HPDE6-E6E7 (cell line): ENCODE results near the gene UQCRC1.

Source experiments
- DNase-seq: peaks from one replicate; pipeline ENCODE4 v3.0.0; 2011; ENCODE audit warnings: missing footprints; ENCODE audit errors: extremely low spot score

Gene UQCRC1

DNA sequence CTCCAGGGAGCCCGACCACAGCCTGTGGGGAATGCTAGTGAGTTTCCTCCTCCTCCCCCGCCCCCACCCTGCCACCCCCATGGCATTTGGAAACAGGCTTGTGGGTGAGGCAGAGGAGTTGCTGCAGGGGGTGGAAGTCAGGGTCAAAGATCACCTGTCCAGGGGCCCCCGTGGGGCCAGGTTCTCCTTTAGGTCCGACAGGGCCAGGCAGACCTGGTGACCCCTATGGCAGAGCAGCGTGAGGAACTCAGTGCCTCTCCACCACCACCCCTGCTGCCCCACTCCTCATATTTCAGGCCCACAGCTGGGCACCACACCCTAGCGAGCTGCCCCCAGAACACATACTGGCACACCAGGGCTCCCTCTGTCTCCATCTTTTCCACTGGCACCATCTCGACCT is 36.9 kb downstream of the UQCRC1 start:
- no peak for DNase-seq

DNA sequence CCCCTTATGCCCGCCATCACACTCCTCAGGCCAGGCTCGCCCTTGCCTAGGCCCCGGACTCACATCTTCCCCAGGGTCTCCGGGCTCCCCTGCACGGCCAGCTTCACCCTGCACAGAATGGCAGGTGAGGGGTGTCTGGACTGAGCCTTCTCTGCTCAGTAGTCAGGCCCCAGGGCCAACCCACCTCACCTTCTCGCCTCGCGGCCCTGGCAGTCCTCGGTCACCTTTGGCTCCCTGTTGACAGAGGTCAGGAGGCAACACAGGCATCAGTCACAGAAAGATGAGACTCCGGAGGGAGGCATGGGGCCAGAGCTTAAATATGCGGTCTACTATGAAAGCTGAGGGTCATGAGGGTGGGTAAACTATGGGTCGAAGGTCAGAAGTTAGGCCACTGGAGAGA is 37.5 kb downstream of the UQCRC1 start:
- DNase-seq: no peak

DNA sequence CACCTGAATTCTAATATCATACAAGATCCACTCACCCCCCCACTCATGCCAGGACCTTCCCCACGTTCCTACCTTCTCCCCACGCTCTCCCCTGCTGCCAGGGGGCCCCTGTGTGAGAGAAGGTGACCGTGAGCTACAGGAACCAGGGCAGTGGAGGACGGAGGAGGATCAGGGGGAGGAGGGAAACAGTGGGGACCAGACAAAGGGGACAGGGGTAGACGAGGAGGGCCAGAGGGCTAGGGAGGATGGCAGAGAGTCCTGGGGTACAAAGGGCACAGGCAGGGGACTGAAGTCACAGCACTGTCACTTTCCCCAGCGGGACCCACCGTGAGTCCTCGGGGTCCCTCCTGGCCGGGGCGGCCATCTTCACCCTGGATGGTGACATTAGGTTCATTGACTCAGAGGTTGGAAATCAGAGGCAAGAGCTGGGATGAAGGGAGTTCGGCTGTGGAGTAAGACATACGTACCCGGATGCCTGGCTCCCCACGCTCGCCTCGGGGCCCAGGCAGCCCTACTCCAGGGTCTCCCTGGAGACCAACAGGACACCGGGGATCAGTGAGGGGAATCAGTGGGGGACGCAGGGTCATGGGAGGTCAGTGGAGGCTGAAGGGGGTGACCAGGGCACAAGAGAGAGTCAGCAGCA is 39.5 kb downstream of the UQCRC1 start:
- no peak for DNase-seq

GRCh38 chr3:48569400-48569799 is 40.0 kb downstream of the UQCRC1 start:
- DNase-seq: no peak

DNA sequence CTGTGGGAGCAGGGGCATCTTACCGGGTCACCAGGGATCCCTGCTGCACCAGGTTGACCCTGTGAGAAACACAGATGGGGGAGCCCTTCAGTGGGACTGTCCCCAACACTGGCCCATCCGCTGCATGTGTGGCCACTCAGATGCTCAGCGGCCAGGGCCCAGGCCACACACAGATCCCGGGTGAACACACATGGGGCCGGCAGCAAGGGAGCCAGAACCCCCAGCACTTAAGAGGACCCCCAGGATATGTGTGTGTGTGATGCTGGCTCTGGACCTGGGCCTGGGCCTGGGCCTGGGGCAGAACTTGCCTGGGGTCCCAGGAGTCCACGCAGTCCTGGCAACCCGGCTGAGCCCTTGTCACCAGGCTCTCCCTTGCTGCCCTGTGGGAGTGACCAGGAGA is 41.0 kb downstream of the UQCRC1 start:
- DNase-seq: no peak

GRCh38 chr3:48567500-48567899 is 41.9 kb downstream of the UQCRC1 start:
- DNase-seq: no peak

GRCh38 chr3:48567090-48567489 is 42.4 kb downstream of the UQCRC1 start:
- no peak for DNase-seq

DNA sequence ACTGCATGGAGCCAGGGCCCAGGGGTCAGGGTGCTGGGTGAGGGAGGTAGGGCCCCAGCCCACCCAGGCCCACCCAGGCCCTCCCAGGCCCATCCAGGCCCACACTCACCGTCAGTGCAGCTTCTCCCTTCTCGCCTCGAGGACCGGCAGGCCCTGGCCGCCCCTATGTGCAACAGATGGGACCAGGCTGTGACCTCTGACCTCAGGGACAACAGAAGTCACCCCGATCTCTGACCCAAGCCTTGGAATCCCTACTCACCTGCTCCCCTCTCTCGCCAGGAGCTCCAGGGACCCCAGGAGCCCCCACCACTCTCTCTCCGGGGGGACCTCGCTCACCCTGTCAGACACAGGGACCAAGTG is 43.1 kb downstream of the UQCRC1 start:
- no peak for DNase-seq

DNA sequence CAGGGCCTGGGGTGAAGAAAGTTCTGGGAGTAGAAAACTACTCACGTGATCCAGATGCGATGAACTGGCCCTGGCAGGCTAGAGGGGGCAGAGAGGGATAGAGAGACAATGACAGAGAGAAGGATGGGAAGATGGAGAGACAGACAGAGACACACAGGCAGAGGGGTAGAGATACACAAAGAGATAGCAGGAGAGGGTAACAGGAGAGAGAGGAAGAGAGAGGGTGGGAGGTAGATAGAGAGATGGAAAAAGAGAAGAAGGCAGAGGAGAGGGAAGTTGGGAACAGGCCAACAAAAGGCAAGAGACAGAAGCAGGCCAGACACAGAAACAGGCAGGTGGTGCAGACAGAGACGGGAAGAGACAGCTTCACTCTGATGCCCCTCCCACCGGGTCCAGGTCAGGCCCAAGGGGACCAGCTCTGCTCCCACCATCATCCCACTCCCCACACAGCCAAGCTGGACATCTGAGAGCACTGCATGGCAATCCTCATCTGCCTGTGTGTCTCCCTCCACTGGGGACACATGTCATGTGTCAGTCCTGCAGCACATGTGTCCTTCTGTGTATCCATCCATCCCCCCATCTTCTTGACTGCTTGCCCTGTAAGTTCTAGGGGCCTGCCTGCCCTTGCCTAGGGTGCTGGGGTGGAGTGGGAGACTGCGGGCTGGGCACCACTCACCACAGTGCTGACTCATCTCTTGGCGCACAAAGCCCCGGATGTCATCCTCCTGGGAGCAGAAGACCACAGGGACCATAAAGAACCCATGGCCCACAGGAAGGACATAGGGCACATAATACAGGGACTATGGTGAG is 43.6 kb downstream of the UQCRC1 start:
- peak; percentile 34 for DNase-seq

- DNase-seq: no peak
Observed at GRCh38 chr3:48565186-48565585, 44.3 kb downstream of the UQCRC1 start.

GRCh38 chr3:48564667-48565066 is 44.8 kb downstream of the UQCRC1 start:
- no peak for DNase-seq

DNA sequence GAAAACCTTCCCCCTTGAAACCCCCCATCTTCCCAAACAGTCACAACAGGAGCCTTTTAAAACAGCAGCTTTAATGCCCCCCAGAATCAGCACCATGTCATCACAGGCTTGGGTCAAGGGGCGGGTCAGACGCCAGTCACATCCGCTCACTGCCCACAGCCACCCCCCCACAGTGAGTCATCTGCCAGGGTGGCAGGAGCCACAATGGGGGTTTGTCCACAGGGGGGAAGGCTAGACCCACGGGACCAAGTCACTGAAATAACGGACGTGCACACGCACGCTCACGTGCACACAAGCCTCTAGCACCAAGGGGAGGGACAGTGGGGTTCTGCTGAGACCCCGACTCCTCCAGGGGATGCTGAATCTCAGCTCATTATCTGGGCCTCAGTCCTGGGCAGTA is 45.4 kb downstream of the UQCRC1 start:
- DNase-seq: no peak

- DNase-seq: no peak
Observed at GRCh38 chr3:48563382-48563918, 46.0 kb downstream of the UQCRC1 start, which contains the start of gene UCN2. Gene UCN2 (minus strand): TSS chr3:48563781. CDS start chr3:48563124, 657 bp downstream.

DNA sequence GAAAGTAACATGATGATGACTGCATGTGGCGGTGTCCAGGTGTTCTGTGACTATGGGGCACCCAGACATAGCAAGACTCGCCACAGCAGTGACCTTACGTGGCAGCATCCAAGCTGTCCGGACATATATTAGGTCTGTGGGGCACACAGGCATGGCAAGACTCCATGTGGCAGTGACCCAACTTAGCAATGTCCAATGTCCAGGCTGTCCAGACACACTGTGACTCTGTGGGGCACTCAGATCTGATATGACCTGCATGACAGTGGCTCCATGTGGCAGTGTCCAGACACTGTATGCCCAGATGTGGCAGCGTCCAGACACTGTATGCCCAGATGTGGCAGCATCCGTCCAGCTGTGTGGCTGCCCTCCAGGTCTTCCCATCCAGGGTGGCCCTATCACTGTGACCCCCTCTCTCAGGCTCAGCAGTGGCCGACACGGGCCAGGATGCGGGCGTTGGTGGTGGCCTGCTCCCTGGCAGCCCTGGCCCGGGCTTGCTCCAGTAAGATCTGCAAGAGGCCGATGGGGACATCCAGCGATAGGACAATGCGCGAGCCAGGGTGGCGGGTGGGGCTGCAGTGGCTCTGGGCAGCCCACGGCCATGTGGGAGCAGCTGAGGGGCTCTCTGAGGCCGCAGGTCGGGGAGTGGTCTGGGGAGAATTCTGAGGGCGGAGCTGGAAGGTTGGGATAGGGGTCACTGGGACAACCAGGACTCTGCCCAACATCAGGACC is 46.9 kb downstream of the UQCRC1 start:
- DNase-seq: no peak

DNA sequence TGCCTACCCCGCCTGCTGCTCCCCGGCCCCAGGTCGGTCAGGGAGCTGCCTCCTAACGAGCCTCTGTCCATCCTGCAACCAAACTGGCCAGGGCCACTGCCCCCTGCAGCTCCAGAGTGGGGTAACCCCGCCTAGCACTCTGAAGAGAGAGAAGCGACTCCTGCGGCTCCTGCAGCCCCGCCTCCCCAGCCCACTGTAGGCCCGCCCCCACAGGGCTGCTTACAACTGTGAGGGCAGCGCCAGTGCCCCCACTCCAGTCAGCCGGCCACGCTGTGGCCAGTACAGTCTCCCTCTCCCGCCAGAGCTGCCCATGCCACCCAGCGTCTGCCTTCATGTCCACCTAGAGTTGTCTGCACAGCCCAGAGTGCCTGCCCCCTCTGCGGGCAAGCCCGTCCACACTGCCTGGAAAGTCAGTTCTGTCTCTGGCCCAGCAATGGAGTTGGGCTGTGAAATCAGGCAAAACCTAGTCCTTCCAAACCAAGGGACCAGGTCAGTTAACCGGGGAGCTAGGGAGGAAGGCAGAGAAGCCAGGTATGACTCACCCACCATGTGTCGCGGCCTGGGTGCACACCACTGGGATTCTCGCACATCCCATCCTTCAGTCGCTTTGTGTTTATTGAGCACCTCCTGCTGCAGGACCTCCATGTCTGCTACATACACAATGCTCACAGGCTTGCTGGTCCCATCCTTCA is 48.3 kb downstream of the UQCRC1 start:
- no peak for DNase-seq

GRCh38 chr3:48560648-48561018 is 48.8 kb downstream of the UQCRC1 start:
- DNase-seq: no peak

DNA sequence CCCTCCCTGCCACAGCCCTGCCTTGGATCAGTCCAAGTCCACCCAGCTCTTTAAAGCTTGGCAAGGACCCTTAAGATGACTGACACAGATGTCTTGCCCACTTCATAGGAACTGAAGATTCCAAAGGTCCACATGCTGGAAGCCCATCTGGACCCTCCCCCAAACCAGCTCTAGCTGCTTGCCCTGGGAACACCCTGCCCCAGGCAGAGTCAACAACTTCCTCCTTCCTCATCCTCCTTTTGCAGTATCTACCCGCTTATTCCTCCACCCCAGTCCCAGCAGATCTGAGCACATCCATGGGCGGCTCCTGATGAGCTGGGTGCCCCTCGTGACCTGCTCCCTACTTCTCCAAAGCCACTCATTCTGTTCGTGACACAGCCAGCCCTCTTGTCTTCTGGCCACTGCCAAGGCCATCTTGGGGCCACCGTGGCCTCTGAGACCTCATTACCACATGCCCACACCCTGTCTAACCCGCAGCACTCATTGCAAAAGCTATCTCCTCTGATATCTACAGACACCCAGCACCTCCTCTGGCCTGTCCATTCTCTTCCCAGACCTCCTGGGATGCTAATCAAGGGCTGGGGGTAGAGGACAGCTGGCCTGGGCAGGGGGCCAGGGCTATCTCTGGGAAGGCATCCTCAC is 50.8 kb downstream of the UQCRC1 start:
- no peak for DNase-seq

DNA sequence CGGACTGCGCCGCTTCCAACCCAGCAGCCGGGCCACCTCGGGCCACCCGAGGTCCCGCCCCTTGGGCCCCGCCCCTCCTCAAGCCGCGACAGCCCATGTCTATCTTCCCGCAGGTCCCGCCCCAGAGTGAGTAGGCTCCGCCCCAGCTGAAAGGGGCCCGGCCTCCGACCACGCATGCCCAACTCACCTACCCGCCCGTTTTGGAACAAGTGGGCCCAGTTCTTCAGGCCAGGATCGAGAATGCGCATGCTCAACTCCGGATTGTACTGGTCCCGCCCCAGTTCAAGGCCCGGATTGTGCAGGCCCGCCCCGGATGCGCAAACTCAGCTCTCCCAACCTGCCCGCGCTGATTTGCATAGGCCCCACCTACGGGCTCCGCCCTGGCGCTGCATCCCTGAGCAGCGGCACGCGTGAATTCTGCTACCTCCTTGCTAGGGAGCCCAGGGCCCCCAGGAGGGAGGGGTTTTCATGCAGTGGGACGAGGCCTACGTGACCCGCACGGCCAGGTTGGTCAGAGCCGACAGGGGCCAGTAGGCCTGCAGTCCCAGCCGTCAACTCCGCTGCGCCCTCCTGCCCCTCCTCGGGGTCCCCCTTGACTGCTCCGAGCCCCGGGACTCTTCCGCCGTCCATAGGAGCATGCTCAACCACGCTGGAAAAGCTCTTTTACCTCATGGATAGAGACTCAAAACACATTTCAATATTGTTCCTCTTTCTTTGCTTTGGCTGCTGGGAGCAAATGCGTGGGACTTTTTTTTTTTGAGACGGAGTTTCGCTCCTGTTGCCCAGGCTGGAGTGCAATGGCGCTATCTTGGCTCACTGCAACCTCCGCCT is 52.4 kb downstream of the UQCRC1 start, which contains the start of gene PFKFB4:
Gene PFKFB4 (minus strand): TSS at position 8 of the 831 bp plus-strand sequence. CDS start 26 bp downstream, outside the sequence.
- peak; percentile 76 for DNase-seq

GRCh38 chr3:48555949-48556795 is 53.3 kb downstream of the UQCRC1 start:
- no peak for DNase-seq
